H1 (cell line): Measurements from ENCODE around the gene SLC22A8. TPM values are rescaled to one million over a fixed set of nuclear protein-coding genes. Genes with fewer than 3 reads are reported as not detected.

Source experiments
- ASH2L ChIP-seq: fragments of 200-600, 300-600 bp; sonication (generic); IDR thresholded peaks from one replicate; pipeline ENCODE4 v1.7.1; 2017; ENCODE audit warnings: low read length
- KDM4A ChIP-seq: IDR thresholded peaks from one replicate; pipeline ENCODE4 v1.7.1; 2012; ENCODE audit warnings: low read depth, mild to moderate bottlenecking, moderate library complexity, low read length, inconsistent platforms; ENCODE audit not compliant: severe bottlenecking
- RBBP5 ChIP-seq: IDR thresholded peaks from 2 replicates; pipeline ENCODE4 v1.7.1; 2012; ENCODE audit warnings: low read depth, mild to moderate bottlenecking, inconsistent platforms, low read length, moderate library complexity, borderline replicate concordance
- polyA plus RNA-seq, 7 experiments: library from polyadenylated mRNA; depleted of rRNA in 3 of 7; stranded (reverse) in 5 of 7; unstranded in 2 of 7; fragments of >200 nt in 5 of 7; fragments of 200-250 nt in 2 of 7; gene quantifications; 1 replicate in 5 of 7; 2 replicates in 1 of 7; 4 replicates in 1 of 7; pipeline versions ENCODE4 v1.2.1 to v1.2.3, GENCODE V29; 2011 to 2013; ENCODE audit warnings: missing spikeins in 2 of 7, mixed read lengths in 2 of 7
- total RNA-seq: library from RNA; stranded (reverse); fragmentation: NEBNext Ultra II Directional; extraction: Animal tissue kit (Norgen Biotek cat#: 25700); gene quantifications from 2 replicates; pipeline ENCODE4 v1.2.1, GENCODE V29; 2021

Gene SLC22A8
- total and polyA plus RNA-seq, 2 of the 8 experiments (the other 6 are each of a cell fraction or from before 2014, with no cell fraction given), result not detected

GRCh38 chr11:62974848-62975522 is 40.7 kb downstream of the SLC22A8 start (continued):
- TF ChIP-seq KDM4A, result no peak
- TF ChIP-seq RBBP5, result no peak
- peak; percentile 37 for TF ChIP-seq ASH2L
